Right lobe of liver (tissue), 4 donors: ENCODE data around the gene HACD3.

ENCODE experiments used
- POLR2A ChIP-seq: fragments of 450-650 bp; IDR thresholded peaks from one replicate; pipeline ENCODE4 v1.6.1; 2017; ENCODE audit warnings: antibody characterized with exemption, mild to moderate bottlenecking
- TF ChIP-seq, protein P1 (sequence below), 4 donors: fragments of 200-600 bp in 3 of 4; fragments of 450-650 bp in 1 of 4; IDR thresholded peaks; one replicate each; pipeline versions ENCODE4 v1.5.1 to v1.8.0; 2016 to 2022; ENCODE audit warnings: antibody characterized with exemption in 4 of 4, mild to moderate bottlenecking in 2 of 4
- donor health status: DM: no; HTN: no; CAD: no.
- donor health status: DM: no; HTN: no; CAD: no.
- donor health status: DM: no; HTN: yes; CAD: no.

DNA sequence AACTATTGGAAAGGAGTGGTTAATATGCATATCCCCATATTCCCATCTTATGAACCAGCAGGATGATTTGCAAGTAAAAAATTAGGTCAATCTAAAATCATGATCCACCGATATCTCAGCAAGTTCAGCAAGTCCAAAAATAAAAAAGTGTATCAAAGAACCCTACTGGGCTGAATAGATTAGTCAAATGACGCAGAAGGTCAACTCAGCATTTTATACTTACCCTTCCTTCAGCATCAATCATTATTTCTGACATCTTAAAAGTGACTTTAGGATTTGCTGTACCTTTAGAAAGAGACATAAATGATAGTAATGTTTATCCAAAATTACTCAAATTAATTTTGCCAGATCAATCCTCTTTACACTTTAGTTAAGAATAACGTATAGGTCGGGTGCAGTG is 45.4 kb upstream of the HACD3 start:
- TF ChIP-seq, protein P1, sequence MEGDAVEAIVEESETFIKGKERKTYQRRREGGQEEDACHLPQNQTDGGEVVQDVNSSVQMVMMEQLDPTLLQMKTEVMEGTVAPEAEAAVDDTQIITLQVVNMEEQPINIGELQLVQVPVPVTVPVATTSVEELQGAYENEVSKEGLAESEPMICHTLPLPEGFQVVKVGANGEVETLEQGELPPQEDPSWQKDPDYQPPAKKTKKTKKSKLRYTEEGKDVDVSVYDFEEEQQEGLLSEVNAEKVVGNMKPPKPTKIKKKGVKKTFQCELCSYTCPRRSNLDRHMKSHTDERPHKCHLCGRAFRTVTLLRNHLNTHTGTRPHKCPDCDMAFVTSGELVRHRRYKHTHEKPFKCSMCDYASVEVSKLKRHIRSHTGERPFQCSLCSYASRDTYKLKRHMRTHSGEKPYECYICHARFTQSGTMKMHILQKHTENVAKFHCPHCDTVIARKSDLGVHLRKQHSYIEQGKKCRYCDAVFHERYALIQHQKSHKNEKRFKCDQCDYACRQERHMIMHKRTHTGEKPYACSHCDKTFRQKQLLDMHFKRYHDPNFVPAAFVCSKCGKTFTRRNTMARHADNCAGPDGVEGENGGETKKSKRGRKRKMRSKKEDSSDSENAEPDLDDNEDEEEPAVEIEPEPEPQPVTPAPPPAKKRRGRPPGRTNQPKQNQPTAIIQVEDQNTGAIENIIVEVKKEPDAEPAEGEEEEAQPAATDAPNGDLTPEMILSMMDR (IDR thresholded peaks at IDR 0.05), result no peak
- TF ChIP-seq POLR2A, result no peak
